GM19351 (cell line): ENCODE measurements around the gene ZHX3.

ENCODE experiments used
- ATAC-seq: cut with Tn5 transposase; IDR thresholded peaks from one replicate; pipeline ENCODE4 v1.9.1; 2021; ENCODE audit warnings: mild to moderate bottlenecking, moderate library complexity; ENCODE audit not compliant: unreplicated experiment

The ZHX3 gene

DNA sequence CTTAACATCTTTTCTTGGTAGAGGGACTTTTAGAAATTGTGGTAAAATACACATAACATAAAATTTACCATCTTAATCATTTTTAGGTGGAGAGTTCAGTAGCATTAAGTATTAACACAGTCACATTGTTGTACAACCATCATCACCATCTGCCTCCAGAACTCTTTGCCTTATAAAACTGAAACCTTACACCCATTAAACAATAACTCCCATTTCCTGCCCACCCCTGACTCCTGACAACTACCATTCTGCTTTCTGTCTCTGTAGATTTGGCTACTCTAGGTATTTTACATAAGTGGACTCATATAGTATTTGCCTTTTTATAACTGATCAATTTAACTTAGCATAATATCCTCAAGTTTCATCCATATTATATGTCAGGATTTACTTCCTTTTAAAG, 88.7 kb downstream of the ZHX3 start:
- no peak for ATAC-seq

DNA sequence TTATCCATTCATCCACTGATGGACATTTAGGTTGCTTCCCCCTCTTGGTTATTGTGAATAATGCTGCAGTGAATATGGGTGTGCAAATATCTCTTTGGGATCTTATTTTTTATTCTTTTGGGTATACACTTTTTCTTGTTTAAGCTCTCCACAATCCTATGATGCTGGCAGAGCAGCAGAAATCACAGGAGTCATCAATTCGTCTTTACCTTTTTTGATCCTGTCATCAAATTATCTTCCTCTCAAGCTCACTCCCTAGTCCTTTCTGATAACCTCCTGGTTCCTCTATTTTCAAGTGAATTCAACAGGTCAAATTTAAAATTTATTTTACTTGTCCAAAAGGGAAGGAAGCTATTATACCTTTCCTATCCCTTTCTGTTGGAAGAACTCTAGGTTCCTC, 91.1 kb downstream of the ZHX3 start:
- ATAC-seq: no peak

DNA sequence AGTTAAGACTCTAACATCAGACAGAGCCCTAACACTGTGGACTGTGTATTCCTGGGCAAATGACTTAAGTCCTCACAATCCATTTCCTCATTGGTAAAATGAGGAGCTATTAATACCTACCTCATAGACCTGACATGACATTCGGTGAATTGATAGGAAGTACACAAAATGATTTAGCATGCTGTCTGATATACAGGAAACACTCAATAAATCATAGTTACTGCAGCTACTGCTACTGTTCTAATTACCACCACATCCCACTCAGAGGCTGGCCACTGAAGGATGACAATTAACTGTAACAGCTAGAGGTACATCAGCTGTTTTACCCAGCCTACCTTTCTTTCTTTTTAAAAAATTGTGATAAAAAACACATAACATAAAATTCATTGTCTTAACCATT, 92.4 kb downstream of the ZHX3 start:
- no peak for ATAC-seq

DNA sequence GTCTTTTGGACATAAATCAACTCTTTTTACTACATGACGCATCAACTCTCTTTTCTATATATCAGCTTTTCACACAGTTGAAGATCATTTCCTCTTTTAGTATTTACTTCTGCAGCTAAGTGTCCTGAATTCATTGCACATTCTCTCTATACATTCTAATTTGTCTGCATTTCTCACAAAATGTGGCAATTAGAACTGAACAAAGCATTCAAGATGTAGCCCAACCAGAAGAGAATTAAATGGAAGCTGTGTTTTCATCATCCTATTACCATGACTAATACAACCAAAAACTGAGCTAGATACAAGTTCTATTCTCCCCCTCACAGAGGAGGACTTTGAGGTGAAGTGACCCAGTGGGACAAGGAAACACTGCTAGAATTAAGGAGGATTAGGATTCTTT, 93.2 kb downstream of the ZHX3 start:
- ATAC-seq: no peak

DNA sequence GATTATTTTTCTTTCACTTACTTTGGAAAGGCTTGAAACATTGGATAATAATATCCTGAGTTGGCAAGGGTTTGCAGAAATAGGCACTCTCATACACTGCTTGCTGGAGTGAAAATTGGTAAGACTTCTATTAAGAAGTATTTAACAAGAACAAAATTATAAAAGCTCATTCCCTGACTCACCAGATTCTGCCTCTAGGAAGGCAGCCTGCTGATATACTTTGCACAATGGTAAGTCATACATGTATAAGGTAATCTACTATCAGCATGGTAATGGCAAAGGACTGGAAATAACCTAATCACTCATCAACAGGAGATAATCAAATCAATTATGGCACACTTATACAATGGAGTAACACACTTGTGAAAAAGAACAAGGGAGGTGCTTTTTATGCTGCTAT, 94.4 kb downstream of the ZHX3 start:
- ATAC-seq: no peak

DNA sequence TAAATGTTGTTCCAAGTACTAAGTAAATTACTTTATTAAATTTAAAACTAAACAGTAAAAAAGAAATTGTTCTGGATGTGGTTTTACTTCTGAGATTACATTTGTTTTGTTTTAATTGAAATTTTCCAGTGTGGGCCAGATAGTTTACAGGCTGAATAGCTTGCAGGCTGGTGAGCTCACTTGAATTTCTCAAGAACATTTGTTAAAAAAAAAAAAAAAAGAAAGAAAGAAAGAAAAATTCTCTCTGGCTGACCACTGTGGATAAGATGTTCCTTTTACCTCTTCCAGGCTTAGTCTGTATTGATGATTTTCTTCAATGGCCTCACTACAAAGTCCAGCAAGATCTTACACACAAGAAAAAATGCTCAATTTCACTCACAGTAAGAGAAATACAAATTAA, 94.8 kb downstream of the ZHX3 start:
- no peak for ATAC-seq

DNA sequence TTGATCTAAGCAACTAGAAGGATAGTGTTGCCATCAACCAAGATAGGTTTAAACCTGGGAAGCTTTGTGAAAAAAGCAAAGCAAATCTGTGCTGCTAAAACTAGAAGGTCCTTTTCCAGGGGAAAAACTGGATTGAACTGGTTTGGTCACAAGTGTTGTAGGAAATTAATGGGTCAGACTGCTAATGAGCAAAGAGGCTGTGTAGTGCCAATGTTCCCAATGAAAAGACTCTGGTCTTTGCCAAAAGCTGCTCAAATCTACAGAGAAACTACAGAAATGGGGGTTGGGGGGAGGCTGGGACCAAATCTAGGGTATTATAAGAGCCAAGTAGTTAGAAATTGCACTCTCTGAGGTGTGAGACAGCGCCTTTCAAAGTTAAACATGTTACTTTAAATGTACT, 95.2 kb downstream of the ZHX3 start:
- no peak for ATAC-seq

DNA sequence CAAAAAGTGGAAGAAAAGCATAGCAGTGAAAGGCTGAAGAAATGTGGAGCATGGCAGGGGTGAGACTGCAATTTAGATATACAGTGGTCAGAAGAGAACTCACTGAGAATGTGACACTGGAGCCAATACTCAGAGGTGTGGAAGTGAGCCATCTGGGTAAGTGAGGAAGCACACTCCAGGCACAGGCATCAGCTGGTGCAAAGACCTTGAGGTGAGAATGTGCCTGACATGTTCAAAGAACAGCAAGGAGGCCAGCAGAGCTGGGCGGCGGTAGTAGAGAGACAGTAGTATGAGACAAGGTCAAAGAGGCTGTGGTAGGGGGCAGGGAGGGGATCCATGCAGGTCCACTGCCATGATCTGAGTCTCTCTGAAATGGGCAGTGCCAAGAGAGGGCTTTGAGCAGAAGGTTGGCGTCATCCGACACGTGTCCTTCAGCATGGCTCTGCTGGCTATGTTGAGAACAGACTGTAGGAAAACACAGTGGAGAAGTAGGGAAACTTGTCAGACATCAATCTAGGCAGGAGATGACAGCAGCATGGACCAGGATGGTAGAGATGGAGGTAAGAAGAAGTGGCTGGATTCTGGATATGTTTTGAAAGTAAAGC, 95.8 kb downstream of the ZHX3 start:
- ATAC-seq: no peak

DNA sequence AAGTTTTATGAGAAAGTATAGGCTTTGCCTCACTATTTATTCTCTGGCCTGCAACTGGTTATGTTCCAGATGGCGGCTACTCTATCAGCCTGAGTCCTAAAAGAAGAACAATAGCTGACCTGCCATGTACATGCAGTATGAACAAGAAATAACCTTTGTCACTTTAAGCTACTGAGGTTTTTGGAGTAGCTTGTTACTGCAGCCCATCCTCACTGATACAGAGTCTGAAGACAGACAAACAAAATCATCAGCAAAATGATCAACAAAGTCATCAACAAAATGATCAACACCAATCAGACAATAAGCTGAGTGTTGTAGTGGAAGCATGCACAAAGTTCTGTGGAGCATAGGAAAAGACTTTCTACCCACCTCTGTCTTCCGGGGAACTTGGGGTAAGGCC, 97.7 kb downstream of the ZHX3 start:
- ATAC-seq: no peak

DNA sequence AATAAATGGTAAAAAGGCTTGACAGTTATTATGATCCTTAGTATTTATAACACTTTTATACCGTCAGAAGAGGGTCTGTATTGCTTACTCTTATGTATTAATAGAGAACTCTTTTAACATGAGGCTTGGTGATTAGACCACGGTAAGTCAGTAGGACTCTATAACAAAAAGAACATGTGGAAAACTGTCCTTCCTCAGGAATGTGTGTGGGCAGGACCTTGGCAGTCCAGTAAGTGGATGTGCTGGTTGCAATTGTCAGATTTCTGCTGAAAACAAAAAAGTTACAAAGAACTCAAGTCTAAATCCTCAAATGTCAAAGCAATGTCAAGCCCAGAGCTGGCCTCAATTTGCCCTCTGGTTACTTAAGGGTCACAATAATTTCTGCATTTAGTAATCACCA, 99.1 kb downstream of the ZHX3 start:
- ATAC-seq: no peak

DNA sequence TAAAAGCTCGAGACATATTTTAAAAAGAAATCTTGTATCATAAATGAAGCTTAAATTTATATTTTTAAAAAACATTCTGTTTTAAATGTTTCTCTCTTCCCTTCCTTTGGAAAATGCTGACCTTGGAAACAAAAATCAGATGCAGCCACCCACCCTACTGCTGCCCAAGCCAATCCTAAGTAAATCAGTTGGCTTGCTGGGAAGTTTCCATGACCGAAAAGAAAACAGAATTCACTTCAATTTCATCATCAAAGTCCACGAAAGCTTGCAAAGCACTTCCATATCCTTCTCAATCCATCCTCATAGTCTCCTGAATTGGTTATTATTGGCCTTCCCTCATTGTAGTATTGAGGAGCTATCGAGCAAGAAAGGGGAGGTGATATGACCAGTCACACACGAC, 100.1 kb downstream of the ZHX3 start:
- no peak for ATAC-seq

DNA sequence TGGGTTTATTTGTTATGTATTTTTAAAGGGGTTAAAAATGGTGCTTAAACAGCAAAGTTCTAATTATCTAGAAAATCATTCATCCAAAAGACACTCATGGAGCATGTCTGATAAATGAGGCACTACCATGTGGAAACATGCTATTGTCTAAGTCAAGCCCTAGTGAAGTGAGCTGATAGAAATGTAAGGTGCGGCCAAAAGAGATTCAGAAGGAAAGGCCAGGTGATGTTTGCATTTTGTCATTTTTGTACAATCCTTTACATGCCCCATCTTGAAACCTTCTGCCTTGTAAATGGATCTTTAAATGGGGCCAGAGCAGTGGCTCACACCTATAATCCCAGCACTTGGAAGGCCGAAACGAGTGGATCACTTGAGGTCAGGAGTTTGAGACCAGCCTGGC, 102.9 kb downstream of the ZHX3 start:
- no peak for ATAC-seq

DNA sequence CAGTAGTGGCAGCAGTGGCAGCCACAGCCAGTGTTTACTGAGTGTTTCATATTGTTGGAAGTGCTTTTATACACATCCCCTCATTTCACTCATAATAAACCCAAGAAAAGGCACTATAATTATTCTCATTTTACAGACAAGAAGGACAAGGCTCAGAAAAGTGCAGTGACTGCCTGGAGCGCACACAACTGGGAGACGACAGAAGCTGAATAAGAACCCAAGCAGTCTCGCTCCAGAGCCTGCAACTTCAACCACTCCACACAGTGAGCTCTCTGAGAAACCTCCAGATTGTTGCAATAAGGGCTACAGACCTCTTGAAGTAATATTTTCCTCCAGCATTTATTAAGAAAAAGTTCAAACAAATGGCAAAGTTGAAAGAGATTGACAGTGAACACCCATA, 103.3 kb downstream of the ZHX3 start:
- no peak for ATAC-seq

DNA sequence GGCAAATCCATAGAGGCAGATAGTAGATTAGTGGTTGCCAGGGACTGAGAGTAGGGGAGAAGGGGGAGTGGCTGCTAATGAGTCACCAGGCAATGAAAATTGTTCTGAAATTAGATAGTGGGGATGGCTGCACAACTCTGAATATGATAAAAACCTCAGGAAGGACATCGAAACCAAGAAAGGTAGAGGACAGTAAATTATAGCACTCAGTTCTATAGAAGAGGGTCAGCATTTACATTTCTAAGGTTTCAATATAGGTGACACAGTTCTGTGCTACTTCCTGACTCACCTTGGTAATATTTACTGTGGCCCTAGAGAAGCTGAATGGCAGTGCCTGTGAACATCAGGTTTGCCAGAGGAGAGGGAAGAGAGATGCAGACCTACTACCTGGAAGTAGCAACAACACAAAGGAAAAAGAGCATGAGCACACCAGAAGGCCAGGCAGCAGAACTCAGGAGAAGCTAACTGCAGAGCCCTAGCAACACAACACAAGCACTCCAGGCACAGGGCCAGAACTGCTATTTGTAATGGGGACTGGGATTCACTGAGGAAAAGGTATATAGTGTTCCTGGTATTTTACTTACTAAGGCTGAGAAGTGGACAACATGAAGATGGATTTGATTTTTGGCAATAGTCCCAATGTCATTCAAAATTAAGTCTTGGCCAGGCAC, 104.2 kb downstream of the ZHX3 start:
- no peak for ATAC-seq

DNA sequence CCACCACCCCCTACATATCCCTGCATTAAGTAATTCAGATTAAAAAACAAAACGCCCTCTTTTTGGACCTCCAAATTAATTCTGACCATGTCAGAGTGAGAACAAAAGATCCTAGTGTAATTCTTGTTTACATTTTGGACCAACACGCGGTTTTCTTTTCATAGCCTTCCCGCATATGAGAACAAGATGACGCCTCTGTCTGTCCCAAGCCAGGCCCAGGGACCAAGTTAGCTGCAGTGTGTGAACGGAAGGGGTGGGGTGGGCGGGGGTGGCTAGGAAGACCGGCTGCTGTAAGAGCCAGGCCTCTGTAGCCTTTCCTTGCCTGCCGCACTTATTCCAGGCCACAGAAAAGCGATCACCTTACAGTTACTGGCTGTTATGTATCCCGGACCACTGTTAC, 112.2 kb downstream of the ZHX3 start:
- ATAC-seq: no peak

DNA sequence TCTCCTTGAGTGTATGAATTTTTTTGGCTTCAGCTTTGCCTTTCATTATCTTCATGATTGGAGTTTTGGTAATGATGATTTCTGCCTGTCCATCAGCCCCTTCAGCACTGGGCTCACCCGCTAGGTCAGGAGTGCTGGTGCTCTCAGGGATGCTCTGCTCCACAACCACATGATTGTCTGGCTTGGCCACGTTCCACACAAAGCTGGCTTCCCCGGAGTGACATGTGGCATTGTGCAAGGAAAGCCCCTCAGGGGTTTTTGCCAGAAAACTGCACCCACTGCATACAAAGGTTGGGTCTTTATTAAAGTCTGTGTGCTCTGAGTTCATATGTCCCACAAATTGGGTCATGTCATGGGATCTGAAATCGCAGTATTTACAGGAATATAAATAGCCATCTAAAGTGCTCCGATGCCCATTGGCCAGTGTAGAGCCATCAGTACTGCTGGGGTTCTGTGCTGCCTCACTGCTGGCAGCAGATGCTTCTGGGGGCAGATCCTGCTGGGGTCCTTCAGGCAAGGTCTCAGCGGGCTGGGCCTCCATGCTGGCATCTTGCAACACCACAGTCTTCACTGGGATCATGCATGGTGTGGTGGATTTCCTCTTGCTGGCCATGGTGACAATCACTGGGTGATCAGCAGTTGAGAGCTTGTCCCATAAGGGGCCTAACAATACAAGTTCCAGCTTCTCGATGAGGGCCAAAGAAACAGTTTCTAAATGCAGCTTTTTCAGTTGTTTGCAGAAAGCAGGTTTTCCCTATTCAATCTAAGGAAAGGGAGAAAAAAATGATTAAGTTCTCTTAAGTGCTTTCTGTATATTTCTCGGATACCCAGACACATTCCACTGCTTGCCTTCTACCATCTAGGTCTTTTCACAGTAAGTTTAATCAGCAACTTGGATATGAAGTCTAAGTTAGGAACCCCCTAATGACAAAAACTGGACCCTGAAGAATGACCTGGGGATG, 112.9 kb downstream of the ZHX3 start:
- no peak for ATAC-seq

DNA sequence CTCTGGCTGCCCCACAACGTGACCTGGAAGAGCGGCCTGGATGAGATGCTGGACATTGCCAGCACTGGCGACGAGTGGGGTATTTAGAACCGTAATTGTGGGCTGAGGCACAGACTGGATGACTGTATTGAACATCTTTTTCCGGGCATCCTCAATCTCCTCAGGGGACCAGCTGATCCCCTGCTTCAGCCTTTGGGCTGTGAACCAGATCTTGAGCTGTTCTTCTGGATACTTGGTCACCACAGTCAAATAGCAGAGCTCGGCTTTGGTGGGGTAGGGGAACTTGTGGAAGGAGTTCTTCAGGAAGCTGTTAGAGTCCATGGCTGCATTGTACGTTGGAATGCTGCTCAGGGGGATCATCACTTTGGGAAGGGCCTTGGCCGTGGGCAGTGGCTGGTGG, 113.9 kb downstream of the ZHX3 start:
- no peak for ATAC-seq

DNA sequence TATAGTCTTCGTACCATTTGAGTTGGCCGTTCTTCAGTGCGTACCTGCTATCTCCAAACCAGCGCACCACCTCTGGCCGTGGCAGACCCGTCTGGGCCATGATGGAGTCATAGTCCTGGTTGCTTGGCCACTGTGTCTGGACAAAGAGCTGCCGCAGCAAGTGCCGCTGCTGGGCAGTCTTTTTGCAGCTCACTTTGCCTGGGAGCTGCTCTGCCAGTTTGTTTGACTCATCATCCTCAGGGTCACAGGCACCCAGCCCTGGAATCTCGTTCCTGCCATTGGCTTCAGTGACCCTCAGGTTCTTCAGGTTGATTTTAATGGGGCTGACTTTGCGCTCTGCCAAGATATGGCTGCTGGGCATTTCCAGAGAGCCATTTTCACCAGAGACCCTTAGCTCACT, 115.1 kb downstream of the ZHX3 start:
- ATAC-seq: no peak

DNA sequence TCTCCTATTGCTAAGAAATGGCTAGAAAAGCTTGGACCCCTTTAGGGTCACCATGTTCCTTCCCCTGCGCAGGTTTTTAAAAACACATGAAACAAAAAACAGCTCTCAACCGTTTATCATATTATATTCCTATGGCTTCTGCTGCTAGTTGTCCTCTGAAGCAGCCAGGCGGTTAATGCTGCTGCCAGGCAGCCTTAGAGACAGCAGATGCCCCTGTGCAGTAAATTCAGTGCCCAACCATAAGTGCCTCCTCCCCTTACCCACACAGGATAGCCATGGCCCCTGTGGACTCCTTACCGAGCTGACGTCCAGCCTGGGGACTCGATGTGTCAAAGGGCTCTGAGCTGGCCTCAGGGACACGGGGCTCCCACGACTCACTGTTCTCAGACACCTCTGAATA, 115.8 kb downstream of the ZHX3 start:
- no peak for ATAC-seq

DNA sequence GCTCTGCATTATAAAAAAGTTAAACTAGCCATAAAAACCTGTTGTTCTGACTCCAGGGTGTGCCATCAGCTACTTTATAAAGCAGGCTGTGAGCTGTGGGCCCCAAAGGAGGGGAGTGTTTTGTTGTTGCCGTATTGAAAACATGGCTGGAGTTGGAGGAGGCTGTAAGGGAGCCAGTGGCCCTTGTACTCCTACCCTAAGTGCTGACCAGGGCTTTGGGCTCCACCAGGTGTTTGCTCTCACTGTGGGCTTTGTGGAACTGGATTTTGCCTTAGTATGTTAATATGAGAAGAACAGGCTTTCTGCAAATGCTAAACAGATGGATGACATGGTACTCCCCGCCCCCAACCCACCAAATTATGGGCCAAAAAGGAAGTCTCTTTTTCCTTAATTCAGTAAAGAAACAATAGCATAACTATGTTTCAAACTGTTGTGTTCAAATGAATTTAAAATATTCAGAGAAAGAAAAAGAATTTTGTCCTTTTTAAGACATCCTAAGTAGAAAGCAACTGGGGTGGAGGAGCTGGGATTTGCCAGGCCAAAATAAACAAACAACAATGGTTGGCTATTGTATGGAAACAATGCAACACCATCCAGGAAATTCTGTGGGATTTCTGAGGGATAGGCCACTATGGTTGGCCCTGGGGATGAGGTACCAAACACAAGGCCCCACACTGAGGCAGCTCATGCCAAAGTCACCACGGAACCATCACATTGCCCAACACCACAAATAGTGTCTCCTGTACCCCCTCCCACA, 116.9 kb downstream of the ZHX3 start:
- no peak for ATAC-seq

DNA sequence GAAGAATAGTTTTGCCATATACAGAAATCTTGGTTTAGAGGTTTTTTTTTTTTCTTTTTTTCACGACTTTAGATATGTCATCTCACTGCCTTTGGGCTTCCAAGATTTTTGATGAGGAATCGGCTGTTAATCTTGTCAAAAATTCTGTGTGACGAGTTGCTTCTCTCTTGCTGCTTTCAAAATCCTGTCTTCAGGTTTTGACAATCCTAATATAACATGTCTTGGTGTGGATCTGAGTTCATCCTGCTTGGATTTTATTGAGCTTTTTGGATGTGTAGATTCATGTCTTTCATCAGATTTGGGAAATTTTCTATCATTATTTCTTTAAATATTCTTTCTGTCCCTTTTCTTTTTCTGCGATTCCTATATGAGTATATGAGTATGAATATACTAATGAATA, 119.1 kb downstream of the ZHX3 start:
- no peak for ATAC-seq
